SK-N-SH (cell line): ENCODE measurements around the gene SERPINA12. TPM values are rescaled to one million over a fixed set of nuclear protein-coding genes. Genes with fewer than 3 reads are reported as not detected.

Experiments used
- CTCF ChIA-PET: fragments of 300-600, 350-600 bp; formaldehyde crosslinking; extraction: SDS; loops from one replicate; lab custom pipeline; 2021; lab: Yijun Ruan, JAX
- POLR2A ChIA-PET: fragments of 350-600 bp; sonication (Branson Sonifier 250); formaldehyde crosslinking; extraction: SDS; loops from one replicate; lab custom pipeline; 2020; ENCODE audit warnings: antibody characterized with exemption, inconsistent platforms; lab: Yijun Ruan, JAX
- DNase-seq: peaks from one replicate; pipeline ENCODE4 v3.0.0; 2012
- H2AFZ ChIP-seq: fragments of 200-600 bp; sonication (generic); 2 replicates; pipeline ENCODE4 v1.8.1; 2016; ENCODE audit warnings: antibody characterized with exemption, mild to moderate bottlenecking, low read depth
- H3F3A ChIP-seq: fragments of 200-600 bp; sonication (generic); replicated peaks from 2 replicates; pipeline ENCODE3; 2016; ENCODE audit warnings: antibody characterized with exemption, mild to moderate bottlenecking; ENCODE audit not compliant: insufficient read depth
- H3K27ac ChIP-seq, 2 experiments: fragments of 200-500 bp in 1 of 2; fragments of 200-600 bp in 1 of 2; sonication (Bioruptor generic) in 1 of 2; sonication (generic), shearing (Covaris generic) in 1 of 2; 2 replicates each; pipeline versions ENCODE4 v1.5.1 to v1.6.1; 2014 to 2016; ENCODE audit warnings: low read depth in 2 of 2, inconsistent platforms in 1 of 2, low read length in 1 of 2, mild to moderate bottlenecking in 1 of 2, mixed read lengths in 1 of 2
- H3K27me3 ChIP-seq: fragments of 200-600 bp; sonication (generic), shearing (Covaris generic); 2 replicates; pipeline ENCODE4 v1.6.1; 2016; ENCODE audit warnings: mixed run types; ENCODE audit not compliant: insufficient read depth
- H3K36me3 ChIP-seq, 2 experiments: fragments of 200-500 bp in 1 of 2; fragments of 200-600 bp in 1 of 2; sonication (Bioruptor generic) in 1 of 2; sonication (generic) in 1 of 2; replicated peaks in 1 of 2; 2 replicates each; pipeline versions ENCODE3 to v1.5.1; 2014 to 2016; ENCODE audit warnings: low read length in 1 of 2, mild to moderate bottlenecking in 1 of 2; ENCODE audit not compliant: insufficient read depth in 2 of 2, control insufficient read depth in 1 of 2
- H3K4me1 ChIP-seq, 2 experiments: fragments of 200-500 bp in 1 of 2; fragments of 200-600 bp in 1 of 2; sonication (Bioruptor generic) in 1 of 2; sonication (generic), shearing (Covaris generic) in 1 of 2; 2 replicates each; pipeline versions ENCODE4 v1.5.1 to v1.6.1; 2014 to 2016; ENCODE audit warnings: low read depth in 1 of 2, low read length in 1 of 2, mixed run types in 1 of 2; ENCODE audit not compliant: insufficient read depth in 2 of 2, control insufficient read depth in 1 of 2
- H3K4me2 ChIP-seq: fragments of 200-600 bp; sonication (generic), shearing (Covaris generic); 2 replicates; pipeline ENCODE4 v1.6.1; 2017; ENCODE audit warnings: mixed run types
- H3K4me3 ChIP-seq, 2 experiments: fragments of 200-500 bp in 1 of 2; fragments of 200-600 bp in 1 of 2; sonication (Bioruptor generic) in 1 of 2; sonication (generic), shearing (Covaris generic) in 1 of 2; 2 replicates each; pipeline versions ENCODE4 v1.5.1 to v1.8.1; 2014 to 2016; ENCODE audit warnings: low read depth in 2 of 2, inconsistent platforms in 1 of 2, low read length in 1 of 2, mild to moderate bottlenecking in 1 of 2, mixed read lengths in 1 of 2, moderate library complexity in 1 of 2
- H3K79me2 ChIP-seq: fragments of 200-600 bp; sonication (generic); 2 replicates; pipeline ENCODE4 v1.8.1; 2017; ENCODE audit warnings: mild to moderate bottlenecking; ENCODE audit not compliant: insufficient read depth
- H3K9ac ChIP-seq: fragments of 200-600 bp; sonication (generic); 2 replicates; pipeline ENCODE4 v1.6.1; 2017; ENCODE audit warnings: mixed run types
- H3K9me2 ChIP-seq: fragments of 200-600 bp; sonication (generic); 2 replicates; pipeline ENCODE4 v1.6.1; 2017; ENCODE audit warnings: mixed run types
- H3K9me3 ChIP-seq: fragments of 200-600 bp; sonication (generic); 2 replicates; pipeline ENCODE4 v1.6.1; 2017; ENCODE audit warnings: mixed run types, mild to moderate bottlenecking, moderate library complexity
- H4K20me1 ChIP-seq: fragments of 200-600 bp; sonication (generic); 2 replicates; pipeline ENCODE4 v1.6.1; 2017; ENCODE audit warnings: mild to moderate bottlenecking, mixed run types; ENCODE audit not compliant: insufficient read depth
- EZH2phosphoT487 ChIP-seq: fragments of 200-600 bp; sonication (generic); IDR thresholded peaks from 2 replicates; pipeline ENCODE4 v1.6.1; 2017; ENCODE audit warnings: low read depth, mixed run types, mild to moderate bottlenecking, antibody characterized with exemption, moderate library complexity, borderline replicate concordance
- FOXJ3 ChIP-seq: sonication (generic); formaldehyde crosslinking; IDR thresholded peaks from 2 replicates; pipeline ENCODE4 v1.5.1; 2020; ENCODE audit warnings: mild to moderate bottlenecking, missing genetic modification reagents
- FOXM1 ChIP-seq: IDR thresholded peaks from 2 replicates; pipeline ENCODE4 v1.4.0; 2012; ENCODE audit warnings: low read depth, mild to moderate bottlenecking
- GABPA ChIP-seq: IDR thresholded peaks from 2 replicates; pipeline ENCODE4 v1.4.0; 2012; ENCODE audit warnings: low read depth, mild to moderate bottlenecking
- GATA2 ChIP-seq: sonication (generic); formaldehyde crosslinking; IDR thresholded peaks from 2 replicates; pipeline ENCODE4 v1.5.0; 2020; ENCODE audit warnings: mild to moderate bottlenecking, missing genetic modification reagents
- MXI1 ChIP-seq: IDR thresholded peaks from 2 replicates; pipeline ENCODE4 v1.6.1; 2012; ENCODE audit warnings: mild to moderate bottlenecking, low read depth, low read length, improper control_type of control experiment
- NRF1 ChIP-seq: IDR thresholded peaks from 2 replicates; pipeline ENCODE4 v1.6.1; 2012; ENCODE audit warnings: low read depth, mild to moderate bottlenecking, low read length
- POLR2AphosphoS5 ChIP-seq: IDR thresholded peaks from 2 replicates; pipeline ENCODE4 v1.6.1; 2012; ENCODE audit warnings: low read depth, low read length
- RAD21 ChIP-seq: IDR thresholded peaks from 2 replicates; pipeline ENCODE4 v1.6.1; 2012; ENCODE audit warnings: mild to moderate bottlenecking, low read length
- RFX5 ChIP-seq: IDR thresholded peaks from 2 replicates; pipeline ENCODE4 v1.6.1; 2012; ENCODE audit warnings: mild to moderate bottlenecking, improper control_type of control experiment, low read length
- SIN3A ChIP-seq: IDR thresholded peaks from 2 replicates; pipeline ENCODE4 v1.6.1; 2012; ENCODE audit warnings: low read depth, mild to moderate bottlenecking, low read length, moderate library complexity, borderline replicate concordance
- TEAD4 ChIP-seq: IDR thresholded peaks from 2 replicates; pipeline ENCODE4 v1.4.0; 2012; ENCODE audit warnings: mild to moderate bottlenecking, borderline replicate concordance; ENCODE audit not compliant: insufficient read depth
- YY1 ChIP-seq: IDR thresholded peaks from 2 replicates; pipeline ENCODE4 v1.4.0; 2012; ENCODE audit warnings: low read depth, mild to moderate bottlenecking
- WGBS: methylation state at CpG from one replicate; pipeline ENCODE4 v1.1.6; 2017; ENCODE audit warnings: low lambda C conversion rate; 5-methylcytosine and 5-hydroxymethylcytosine counted together
- polyA plus RNA-seq, 3 experiments: library from polyadenylated mRNA; depleted of rRNA; stranded (reverse); fragments of >200 nt; gene quantifications; 2 replicates each; pipeline ENCODE4 v1.2.3, GENCODE V29; 2012
- TF ChIP-seq, protein P1 (sequence below): IDR thresholded peaks from 2 replicates; pipeline ENCODE4 v1.4.0; 2012; ENCODE audit warnings: low read depth, borderline replicate concordance
- TF ChIP-seq, protein P2 (sequence below): IDR thresholded peaks from 2 replicates; pipeline ENCODE4 v1.6.1; 2012; ENCODE audit warnings: mild to moderate bottlenecking, low read depth, low read length, moderate library complexity
- TF ChIP-seq, protein P3 (sequence below): IDR thresholded peaks from 2 replicates; pipeline ENCODE4 v1.4.0; 2012; ENCODE audit warnings: low read depth
- TF ChIP-seq, protein P4 (sequence below): IDR thresholded peaks from 2 replicates; pipeline ENCODE4 v1.4.0; 2012; ENCODE audit warnings: low read depth, borderline replicate concordance

SERPINA12 gene
- polyA plus RNA-seq, 1 of the 3 experiments (the other 2 are of a cell fraction) = not detected

DNA sequence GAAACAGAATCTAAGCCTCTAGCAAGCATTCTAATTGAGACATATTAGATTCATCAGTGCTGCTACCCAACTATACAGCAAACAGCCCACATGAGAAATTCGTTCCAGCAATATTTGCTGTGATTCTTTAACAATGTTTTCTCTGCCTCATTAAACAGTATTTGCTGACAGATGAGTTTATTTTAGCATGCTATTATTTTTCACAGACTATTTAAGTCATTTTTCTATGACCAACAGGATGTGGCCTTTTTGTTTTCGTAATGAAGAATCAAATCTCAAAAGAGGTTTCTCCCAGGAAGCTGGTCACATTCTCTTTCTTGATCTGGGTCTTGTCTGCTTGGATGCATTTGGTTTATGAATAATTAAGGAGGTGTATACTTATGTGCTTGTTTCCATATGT lies 23.2 kb upstream of the SERPINA12 start:
- ChIA-PET POLR2A (no interaction called here), CTCF (interaction anchor here (2.2 to 2.8 kb wide), 2 partner anchors 17 to 46 kb away, joined by 9 to 17 read pairs; no protein-coding TSS in a partner anchor)
- no peaks in the 10 kb centered on the region for H3K4me1 ChIP-seq
- no peaks in the 10 kb centered on the region for H3K9me3 ChIP-seq
- H3K4me3 ChIP-seq = no peak overlapping the region
- no peak overlapping the region for H3K9ac ChIP-seq
- WGBS = 14% methylated on average over 2 of the region's 2 CpGs
- no peaks in the 10 kb centered on the region for H3K36me3 ChIP-seq
- no peaks in the 10 kb centered on the region for H3F3A ChIP-seq
- H4K20me1 ChIP-seq = no peaks in the 10 kb centered on the region
- H3K27me3 ChIP-seq = peaks cover 7% of the 10 kb centered on the region; the same call in 1 of the 2 replicates
- no peaks in the 10 kb centered on the region for H3K9me2 ChIP-seq
- H2AFZ ChIP-seq = no peak overlapping the region
- H3K4me2 ChIP-seq = no peak overlapping the region
- no peak overlapping the region for H3K27ac ChIP-seq
- no peak for DNase-seq
- TF ChIP-seq EZH2phosphoT487 (no peak), RAD21 (no peak), NRF1 (no peak), SIN3A (no peak), POLR2AphosphoS5 (no peak), GATA2 (CRISPR knock-in tag) (no peak), TEAD4 (no peak)
- TF ChIP-seq, protein P1, sequence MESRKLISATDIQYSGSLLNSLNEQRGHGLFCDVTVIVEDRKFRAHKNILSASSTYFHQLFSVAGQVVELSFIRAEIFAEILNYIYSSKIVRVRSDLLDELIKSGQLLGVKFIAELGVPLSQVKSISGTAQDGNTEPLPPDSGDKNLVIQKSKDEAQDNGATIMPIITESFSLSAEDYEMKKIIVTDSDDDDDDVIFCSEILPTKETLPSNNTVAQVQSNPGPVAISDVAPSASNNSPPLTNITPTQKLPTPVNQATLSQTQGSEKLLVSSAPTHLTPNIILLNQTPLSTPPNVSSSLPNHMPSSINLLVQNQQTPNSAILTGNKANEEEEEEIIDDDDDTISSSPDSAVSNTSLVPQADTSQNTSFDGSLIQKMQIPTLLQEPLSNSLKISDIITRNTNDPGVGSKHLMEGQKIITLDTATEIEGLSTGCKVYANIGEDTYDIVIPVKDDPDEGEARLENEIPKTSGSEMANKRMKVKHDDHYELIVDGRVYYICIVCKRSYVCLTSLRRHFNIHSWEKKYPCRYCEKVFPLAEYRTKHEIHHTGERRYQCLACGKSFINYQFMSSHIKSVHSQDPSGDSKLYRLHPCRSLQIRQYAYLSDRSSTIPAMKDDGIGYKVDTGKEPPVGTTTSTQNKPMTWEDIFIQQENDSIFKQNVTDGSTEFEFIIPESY = no peak
- TF ChIP-seq, protein P2, sequence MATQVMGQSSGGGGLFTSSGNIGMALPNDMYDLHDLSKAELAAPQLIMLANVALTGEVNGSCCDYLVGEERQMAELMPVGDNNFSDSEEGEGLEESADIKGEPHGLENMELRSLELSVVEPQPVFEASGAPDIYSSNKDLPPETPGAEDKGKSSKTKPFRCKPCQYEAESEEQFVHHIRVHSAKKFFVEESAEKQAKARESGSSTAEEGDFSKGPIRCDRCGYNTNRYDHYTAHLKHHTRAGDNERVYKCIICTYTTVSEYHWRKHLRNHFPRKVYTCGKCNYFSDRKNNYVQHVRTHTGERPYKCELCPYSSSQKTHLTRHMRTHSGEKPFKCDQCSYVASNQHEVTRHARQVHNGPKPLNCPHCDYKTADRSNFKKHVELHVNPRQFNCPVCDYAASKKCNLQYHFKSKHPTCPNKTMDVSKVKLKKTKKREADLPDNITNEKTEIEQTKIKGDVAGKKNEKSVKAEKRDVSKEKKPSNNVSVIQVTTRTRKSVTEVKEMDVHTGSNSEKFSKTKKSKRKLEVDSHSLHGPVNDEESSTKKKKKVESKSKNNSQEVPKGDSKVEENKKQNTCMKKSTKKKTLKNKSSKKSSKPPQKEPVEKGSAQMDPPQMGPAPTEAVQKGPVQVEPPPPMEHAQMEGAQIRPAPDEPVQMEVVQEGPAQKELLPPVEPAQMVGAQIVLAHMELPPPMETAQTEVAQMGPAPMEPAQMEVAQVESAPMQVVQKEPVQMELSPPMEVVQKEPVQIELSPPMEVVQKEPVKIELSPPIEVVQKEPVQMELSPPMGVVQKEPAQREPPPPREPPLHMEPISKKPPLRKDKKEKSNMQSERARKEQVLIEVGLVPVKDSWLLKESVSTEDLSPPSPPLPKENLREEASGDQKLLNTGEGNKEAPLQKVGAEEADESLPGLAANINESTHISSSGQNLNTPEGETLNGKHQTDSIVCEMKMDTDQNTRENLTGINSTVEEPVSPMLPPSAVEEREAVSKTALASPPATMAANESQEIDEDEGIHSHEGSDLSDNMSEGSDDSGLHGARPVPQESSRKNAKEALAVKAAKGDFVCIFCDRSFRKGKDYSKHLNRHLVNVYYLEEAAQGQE = no peak
- TF ChIP-seq, protein P3, sequence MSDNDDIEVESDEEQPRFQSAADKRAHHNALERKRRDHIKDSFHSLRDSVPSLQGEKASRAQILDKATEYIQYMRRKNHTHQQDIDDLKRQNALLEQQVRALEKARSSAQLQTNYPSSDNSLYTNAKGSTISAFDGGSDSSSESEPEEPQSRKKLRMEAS = no peak
- H3K79me2 ChIP-seq = no peaks in the 10 kb centered on the region

DNA sequence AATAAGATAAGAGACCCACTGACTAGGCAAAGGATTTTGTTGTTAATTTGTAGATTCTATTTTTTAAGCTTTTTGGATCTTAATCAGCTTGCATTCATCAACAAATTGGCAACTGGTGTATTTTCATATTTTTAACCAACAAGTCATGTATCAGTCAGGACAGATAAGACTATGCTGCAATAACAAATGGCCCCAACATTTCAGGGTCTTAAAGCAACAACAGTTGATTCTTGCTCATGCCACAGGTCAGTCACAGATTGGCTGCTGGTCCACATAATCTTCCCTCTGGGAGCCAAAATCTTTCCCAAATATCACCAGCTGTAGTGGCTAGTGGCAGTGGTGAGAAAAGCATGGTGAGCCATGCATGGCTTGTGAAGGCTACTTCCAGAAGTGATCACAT lies 21.9 kb upstream of the SERPINA12 start:
- no peak overlapping the region for H3K9ac ChIP-seq
- no peaks in the 10 kb centered on the region for H4K20me1 ChIP-seq
- POLR2A ChIA-PET = no interaction called here
- H3K4me1 ChIP-seq = no peaks in the 10 kb centered on the region
- H3K36me3 ChIP-seq = no peaks in the 10 kb centered on the region
- H3K79me2 ChIP-seq = no peaks in the 10 kb centered on the region
- H3K4me2 ChIP-seq = no peak overlapping the region
- no peak overlapping the region for H3K4me3 ChIP-seq
- no peak overlapping the region for H3K27ac ChIP-seq
- H3K9me3 ChIP-seq = no peaks in the 10 kb centered on the region
- no peaks in the 10 kb centered on the region for H3F3A ChIP-seq
- H3K9me2 ChIP-seq = no peaks in the 10 kb centered on the region
- CTCF ChIA-PET = interaction anchor here (2.9 kb wide), 1 partner anchor 45 kb away, joined by 11 read pairs; no protein-coding TSS in a partner anchor
- no peak overlapping the region for H2AFZ ChIP-seq
- H3K27me3 ChIP-seq = peaks cover 7% of the 10 kb centered on the region; the same call in 1 of the 2 replicates
- DNase-seq = no peak
- TF ChIP-seq YY1 (no peak), GABPA (no peak), TEAD4 (no peak), GATA2 (CRISPR knock-in tag) (no peak), FOXJ3 (CRISPR knock-in tag) (no peak), MXI1 (no peak), RFX5 (no peak), FOXM1 (no peak), POLR2AphosphoS5 (no peak)
- TF ChIP-seq, protein P4, sequence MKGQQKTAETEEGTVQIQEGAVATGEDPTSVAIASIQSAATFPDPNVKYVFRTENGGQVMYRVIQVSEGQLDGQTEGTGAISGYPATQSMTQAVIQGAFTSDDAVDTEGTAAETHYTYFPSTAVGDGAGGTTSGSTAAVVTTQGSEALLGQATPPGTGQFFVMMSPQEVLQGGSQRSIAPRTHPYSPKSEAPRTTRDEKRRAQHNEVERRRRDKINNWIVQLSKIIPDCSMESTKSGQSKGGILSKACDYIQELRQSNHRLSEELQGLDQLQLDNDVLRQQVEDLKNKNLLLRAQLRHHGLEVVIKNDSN = no peak
- TF ChIP-seq, protein P2 = no peak
